Tibial nerve (tissue), 4 donors: ENCODE measurements around the gene PANX1. TPM values are rescaled to one million over a fixed set of nuclear protein-coding genes. Genes with fewer than 3 reads are reported as not detected.
A peak's percentile ranks its signal among the peaks of the same experiment; 100 is the strongest.

Experiments
- DNase-seq, 2 donors: peaks; one replicate each; pipeline ENCODE4 v3.0.0-alpha.2; 2019; ENCODE audit warnings: low spot score in 2 of 2
- H3K27ac ChIP-seq, 4 donors: fragments of 200-600 bp; sonication (generic) in 3 of 4; one replicate each; pipeline ENCODE4 v1.5.1; 2017 to 2019; ENCODE audit warnings: mild to moderate bottlenecking in 1 of 4
- H3K27me3 ChIP-seq, 2 donors: fragments of 200-600 bp; sonication (generic) in 1 of 2; one replicate each; pipeline versions ENCODE4 v1.5.1 to v1.6.0; 2017 to 2019
- H3K36me3 ChIP-seq, 3 donors: fragments of 200-600 bp; sonication (generic); one replicate each; pipeline ENCODE4 v1.5.1; 2018 to 2019
- H3K4me1 ChIP-seq, 4 donors: fragments of 200-600 bp; sonication (generic) in 3 of 4; one replicate each; pipeline ENCODE4 v1.5.1; 2017 to 2019
- H3K4me3 ChIP-seq, 4 donors: fragments of 200-600 bp; sonication (generic) in 3 of 4; one replicate each; pipeline ENCODE4 v1.5.1; 2017 to 2019; ENCODE audit warnings: mild to moderate bottlenecking in 1 of 4, moderate library complexity in 1 of 4
- H3K9me3 ChIP-seq, 4 donors: fragments of 200-600 bp; sonication (generic) in 3 of 4; one replicate each; pipeline ENCODE4 v1.5.1; 2017 to 2019
- EP300 ChIP-seq, 2 donors: sonication (generic); formaldehyde crosslinking; IDR thresholded peaks; one replicate each; pipeline ENCODE4 v1.6.1; 2017; ENCODE audit warnings: antibody characterized with exemption in 2 of 2, mild to moderate bottlenecking in 1 of 2
- POLR2A ChIP-seq, 2 donors: fragments of 450-650 bp; IDR thresholded peaks; one replicate each; pipeline ENCODE4 v1.6.1; 2017; ENCODE audit warnings: antibody characterized with exemption in 2 of 2, mild to moderate bottlenecking in 2 of 2, moderate library complexity in 2 of 2
- WGBS, 2 donors: methylation state at CpG; one replicate each; pipeline ENCODE4 v1.1.5; 2018; 5-methylcytosine and 5-hydroxymethylcytosine counted together
- total RNA-seq, 4 donors: library from RNA; depleted of rRNA; stranded (reverse); fragments of >200 nt; gene quantifications; one replicate each; pipeline ENCODE4 v1.1.0, GENCODE V29; 2016
- TF ChIP-seq, protein P1 (sequence below), 5 experiments: fragments of 200-600 bp in 3 of 5; fragments of 450-650 bp in 2 of 5; sonication (generic) in 3 of 5; IDR thresholded peaks; one replicate each; pipeline ENCODE4 v1.5.1; 2016 to 2019; ENCODE audit warnings: antibody characterized with exemption in 5 of 5, mild to moderate bottlenecking in 3 of 5, moderate library complexity in 2 of 5

Gene PANX1
- total RNA-seq, 4 donors from 2014 or later: 17.5 to 36.6 (median 19.5) TPM

- H3K27me3 ChIP-seq: no peaks in the 10 kb centered on the region
- DNase-seq: no peak
- no peak overlapping the region for H3K4me3 ChIP-seq
- peaks cover 0 to 8% (median 0%) of the 10 kb centered on the region in 4 donors for H3K9me3 ChIP-seq
- peaks cover 0 to 6% (median 0%) of the 10 kb centered on the region in 3 donors for H3K36me3 ChIP-seq
- H3K27ac ChIP-seq: no peak overlapping the region
- peaks cover 0 to 30% (median 6%) of the 10 kb centered on the region in 4 donors for H3K4me1 ChIP-seq
- TF ChIP-seq, protein P1, sequence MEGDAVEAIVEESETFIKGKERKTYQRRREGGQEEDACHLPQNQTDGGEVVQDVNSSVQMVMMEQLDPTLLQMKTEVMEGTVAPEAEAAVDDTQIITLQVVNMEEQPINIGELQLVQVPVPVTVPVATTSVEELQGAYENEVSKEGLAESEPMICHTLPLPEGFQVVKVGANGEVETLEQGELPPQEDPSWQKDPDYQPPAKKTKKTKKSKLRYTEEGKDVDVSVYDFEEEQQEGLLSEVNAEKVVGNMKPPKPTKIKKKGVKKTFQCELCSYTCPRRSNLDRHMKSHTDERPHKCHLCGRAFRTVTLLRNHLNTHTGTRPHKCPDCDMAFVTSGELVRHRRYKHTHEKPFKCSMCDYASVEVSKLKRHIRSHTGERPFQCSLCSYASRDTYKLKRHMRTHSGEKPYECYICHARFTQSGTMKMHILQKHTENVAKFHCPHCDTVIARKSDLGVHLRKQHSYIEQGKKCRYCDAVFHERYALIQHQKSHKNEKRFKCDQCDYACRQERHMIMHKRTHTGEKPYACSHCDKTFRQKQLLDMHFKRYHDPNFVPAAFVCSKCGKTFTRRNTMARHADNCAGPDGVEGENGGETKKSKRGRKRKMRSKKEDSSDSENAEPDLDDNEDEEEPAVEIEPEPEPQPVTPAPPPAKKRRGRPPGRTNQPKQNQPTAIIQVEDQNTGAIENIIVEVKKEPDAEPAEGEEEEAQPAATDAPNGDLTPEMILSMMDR (IDR thresholded peaks at IDR 0.05): no peak
- TF ChIP-seq POLR2A (IDR thresholded peaks at IDR 0.05) (no peak), EP300 (IDR thresholded peaks at IDR 0.05) (no peak)
- WGBS, 2 donors: 81 to 88% methylated on average over 4 of the region's 4 CpGs
These were observed 40.9 kb downstream of the PANX1 start for GRCh38 chr11:94169516-94169915.

DNA sequence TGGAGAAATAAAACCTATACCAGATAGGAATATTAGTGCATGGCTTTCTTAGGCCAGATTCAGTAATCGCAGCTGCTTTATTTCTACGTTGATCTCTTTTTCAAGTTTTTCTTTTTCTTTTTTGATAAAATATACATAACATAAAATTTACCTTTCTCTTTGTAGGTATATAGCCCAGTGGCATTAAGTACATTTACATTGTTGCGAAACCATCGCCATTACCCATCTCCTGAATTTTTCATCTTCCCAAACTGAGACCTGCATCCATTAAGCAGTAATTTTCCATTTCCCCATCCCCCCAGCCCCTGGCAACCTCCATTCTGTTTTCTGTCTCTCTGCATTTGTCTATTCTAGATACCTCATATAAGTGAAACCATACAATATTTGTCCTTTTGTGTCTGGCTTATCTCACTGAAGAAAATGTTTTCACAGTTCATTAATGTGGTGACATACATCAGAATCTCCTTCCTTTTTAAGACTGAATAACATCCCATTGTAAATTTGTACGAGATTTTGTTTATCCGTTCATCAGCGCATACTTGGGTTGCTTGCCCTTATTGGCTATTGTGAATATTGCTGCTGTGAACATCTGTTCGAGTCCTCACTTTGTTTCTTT is 41.4 kb downstream of the PANX1 start:
- Histone ChIP-seq H3K4me1 (peaks cover 0 to 36% (median 7%) of the 10 kb centered on the region in 4 donors), H3K9me3 (peaks cover 0 to 8% (median 0%) of the 10 kb centered on the region in 4 donors), H3K4me3 (no peak overlapping the region), H3K27me3 (no peaks in the 10 kb centered on the region), H3K36me3 (peaks cover 0 to 6% (median 0%) of the 10 kb centered on the region in 3 donors), H3K27ac (no peak overlapping the region)
- WGBS, 2 donors: 78 to 80% methylated on average over 8 of the region's 8 CpGs
- TF ChIP-seq EP300 (IDR thresholded peaks at IDR 0.05): no peak
- TF ChIP-seq POLR2A (IDR thresholded peaks at IDR 0.05): no peak
- TF ChIP-seq, protein P1 (IDR thresholded peaks at IDR 0.05): no peak
- DNase-seq: no peak

- Histone ChIP-seq H3K4me1 (peaks cover 0 to 45% (median 7%) of the 10 kb centered on the region in 4 donors), H3K4me3 (no peak overlapping the region), H3K27ac (no peak overlapping the region), H3K9me3 (peaks cover 0 to 8% (median 0%) of the 10 kb centered on the region in 4 donors), H3K27me3 (no peaks in the 10 kb centered on the region), H3K36me3 (peaks cover 0 to 6% (median 0%) of the 10 kb centered on the region in 3 donors)
- DNase-seq: no peak
- TF ChIP-seq, protein P1 (IDR thresholded peaks at IDR 0.05): no peak
These were observed 42.3 kb downstream of the PANX1 start for GRCh38 chr11:94170953-94171352.

DNA sequence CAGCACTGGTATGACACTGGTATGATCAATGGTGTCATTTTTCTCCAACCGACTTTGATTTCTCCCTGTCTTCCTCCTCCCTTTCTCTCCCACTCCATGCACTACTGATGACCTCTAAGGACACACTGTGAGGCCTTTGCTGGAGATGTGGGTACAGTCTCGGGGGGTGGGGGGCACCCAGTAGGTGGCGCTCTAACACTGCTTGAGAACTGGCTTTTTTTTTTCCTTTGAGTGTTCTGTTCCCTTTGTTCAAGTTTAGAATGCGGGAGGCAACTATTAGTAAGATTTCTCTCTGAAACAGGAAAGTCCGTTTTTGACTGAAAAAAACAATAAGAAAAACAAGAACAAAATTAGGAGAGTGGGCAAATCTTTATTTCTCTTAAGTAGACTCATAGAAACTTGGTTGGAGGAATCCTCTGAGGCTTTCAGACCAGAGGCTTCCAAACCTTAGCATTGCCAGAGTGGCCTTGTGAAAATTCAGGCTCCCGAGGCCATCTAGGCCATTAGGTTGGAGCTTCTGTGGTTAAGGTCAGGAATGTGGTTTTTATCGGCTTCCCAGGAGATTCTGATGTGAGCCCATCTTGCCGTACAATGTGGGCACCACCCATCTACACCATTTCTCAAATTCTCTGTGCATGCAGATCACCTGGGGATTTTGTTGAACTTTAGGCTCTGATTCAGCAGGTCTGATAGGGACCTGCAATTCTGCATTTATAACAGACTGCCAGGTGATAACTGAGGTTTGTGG is 43.2 kb downstream of the PANX1 start:
- Histone ChIP-seq H3K27ac (peak overlapping the region in 1 of 4 donors; percentile 28), H3K27me3 (no peaks in the 10 kb centered on the region), H3K4me3 (no peak overlapping the region), H3K36me3 (peaks cover 0 to 1% (median 0%) of the 10 kb centered on the region in 3 donors), H3K9me3 (no peaks in the 10 kb centered on the region), H3K4me1 (peaks cover 0 to 49% (median 7%) of the 10 kb centered on the region in 4 donors)
- WGBS, 2 donors: 45 to 49% methylated on average over 8 of the region's 8 CpGs
- peak; percentile 32 to 33 for DNase-seq
- TF ChIP-seq, protein P1 (IDR thresholded peaks at IDR 0.05): peak; percentile 27 to 64 (median 51)
- TF ChIP-seq EP300 (IDR thresholded peaks at IDR 0.05): no peak

DNA sequence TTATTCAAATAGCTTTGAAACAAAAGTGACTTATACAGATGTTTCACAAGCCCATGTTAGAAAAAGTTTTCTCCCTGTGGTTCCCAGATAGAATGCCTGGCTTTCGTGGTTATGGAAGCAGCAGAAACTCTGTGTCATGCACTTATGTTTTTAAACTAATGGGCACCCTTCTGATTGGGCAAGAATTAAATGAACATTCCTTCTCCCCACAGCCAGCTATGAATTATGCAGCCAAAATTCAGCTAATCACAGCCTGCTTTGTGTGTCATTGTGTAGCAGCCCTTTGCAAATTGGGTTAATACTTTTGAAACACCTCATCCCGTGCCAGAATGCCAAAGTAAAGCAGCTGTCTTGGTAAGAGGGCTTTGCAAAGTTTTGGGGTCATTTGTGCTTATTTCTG is 46.9 kb downstream of the PANX1 start:
- DNase-seq: no peak
- Histone ChIP-seq H3K36me3 (peaks cover 0 to 24% (median 0%) of the 10 kb centered on the region in 3 donors), H3K4me3 (no peak overlapping the region), H3K4me1 (peaks cover 0 to 40% (median 7%) of the 10 kb centered on the region in 4 donors), H3K27me3 (no peaks in the 10 kb centered on the region), H3K27ac (peak overlapping the region in 2 of 4 donors; percentile 6 to 36), H3K9me3 (no peaks in the 10 kb centered on the region)
- TF ChIP-seq, protein P1 (IDR thresholded peaks at IDR 0.05): no peak
- TF ChIP-seq EP300 (IDR thresholded peaks at IDR 0.05): peak in 1 of 2 donors; percentile 30
- 31 to 44% methylated on average over 2 of the region's 2 CpGs for WGBS, 2 donors
